Heart left ventricle (tissue), 13 donors: ENCODE results near the gene ZNF280B.

Experiments used
- CTCF ChIP-seq, 12 donors: fragments of 200-600 bp; sonication (generic) in 4 of 12; IDR thresholded peaks; one replicate each; pipeline versions ENCODE4 v1.5.0 to v1.8.0; 2018 to 2022; ENCODE audit warnings: antibody characterized with exemption in 12 of 12, mild to moderate bottlenecking in 5 of 12
- POLR2A ChIP-seq, 2 donors: fragments of 450-650 bp; IDR thresholded peaks; one replicate each; pipeline ENCODE4 v1.6.1; 2017; ENCODE audit warnings: antibody characterized with exemption in 2 of 2, mild to moderate bottlenecking in 2 of 2, moderate library complexity in 2 of 2
- donor health status: ischemic (EF 13 %, LVEDD 7.1; RV severe dilation, severe dysfunction).
- donor health status: DM: no; HTN: yes; CAD: no.
- donor health status: DM: no; HTN: no; CAD: no.
- donor health status: ischemic (EF 25% LVEDD 6.9; RV normal size, moderate dysfunction).
- donor health status: ischemic (EF 25% LVEDD 5.7; RV mildly dilated, moderate dysfunction).
- donor health status: ischemic (EF 35%, LVEDD 5.7; RV mildly dilated, moderate dysfunction).
- donor health status: nonischemic (EF 11% LVEDD 7.7; RV severe dilation, severe dysfunction).
- donor health status: DM: yes; HTN: yes; CAD: no.
- donor health status: PGD.
- donor health status: ischemic (EF 29% LVEDD 5.4; RV normal size, mild dysfunction).
- donor health status: nonischemic (EF 23%, LVEDD 6.1; RV moderate dilation, normal function).

- TF ChIP-seq POLR2A (IDR thresholded peaks at IDR 0.05) (no peak), CTCF (IDR thresholded peaks at IDR 0.05) (no peak)
These were observed 30.1 kb downstream of the ZNF280B start for GRCh38 chr22:22478470-22478869.
